ENCODE results near the gene TMEM269.

Gene TMEM269, protein sequence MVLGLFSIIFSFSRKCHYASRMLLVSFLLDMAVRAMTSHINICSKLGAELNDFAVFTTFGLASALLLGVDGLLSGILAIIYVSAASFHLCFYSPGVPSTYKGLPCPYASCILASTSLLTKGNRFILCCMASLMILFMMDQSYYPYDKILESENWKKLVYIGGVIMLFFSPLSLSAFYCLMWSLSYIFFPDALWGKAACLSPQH

DNA sequence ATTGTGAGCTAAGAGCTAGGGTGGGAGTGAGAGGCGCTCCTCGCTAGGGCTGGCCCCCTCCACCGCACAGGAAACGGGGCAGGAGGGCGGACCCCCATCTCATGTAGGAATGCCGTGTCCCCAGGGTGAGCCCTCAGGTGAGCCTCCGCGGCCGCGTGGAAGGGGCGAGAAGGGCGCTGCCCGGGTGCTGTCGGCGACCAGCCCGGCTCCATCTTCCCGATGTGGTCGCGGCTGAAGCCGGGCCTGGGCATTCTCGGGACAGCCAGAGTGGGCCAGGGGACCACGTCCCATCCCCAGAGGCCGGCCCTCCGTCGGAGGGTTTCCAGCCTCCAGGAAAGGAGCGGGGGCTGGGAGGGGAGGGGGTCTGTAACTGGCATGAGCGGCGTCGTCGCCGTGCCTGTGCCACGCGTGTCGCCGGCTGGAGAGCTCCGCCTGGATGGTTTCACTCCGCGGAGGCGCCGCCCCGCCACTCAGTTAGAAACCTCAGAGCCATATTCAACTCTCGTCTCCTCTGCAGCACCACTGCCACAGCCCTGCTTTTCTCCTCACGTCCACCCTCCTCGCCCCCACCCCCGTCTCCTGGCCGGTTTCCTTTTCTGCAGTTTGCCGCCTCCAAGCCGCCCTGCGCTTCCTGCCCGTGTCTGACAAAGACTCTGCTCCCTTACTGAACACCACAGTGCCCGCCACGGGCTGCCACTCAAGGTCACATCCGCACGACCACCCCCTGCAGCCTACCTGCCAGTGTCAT lies at the start of gene TMEM269:
Gene TMEM269 (plus strand): TSS at position 46 of the 748 bp plus-strand sequence. CDS start 4,903 bp downstream, outside the sequence.
- peak in 15 of 51 donors; percentile 2 to 42 (median 19) for DNase-seq

DNA sequence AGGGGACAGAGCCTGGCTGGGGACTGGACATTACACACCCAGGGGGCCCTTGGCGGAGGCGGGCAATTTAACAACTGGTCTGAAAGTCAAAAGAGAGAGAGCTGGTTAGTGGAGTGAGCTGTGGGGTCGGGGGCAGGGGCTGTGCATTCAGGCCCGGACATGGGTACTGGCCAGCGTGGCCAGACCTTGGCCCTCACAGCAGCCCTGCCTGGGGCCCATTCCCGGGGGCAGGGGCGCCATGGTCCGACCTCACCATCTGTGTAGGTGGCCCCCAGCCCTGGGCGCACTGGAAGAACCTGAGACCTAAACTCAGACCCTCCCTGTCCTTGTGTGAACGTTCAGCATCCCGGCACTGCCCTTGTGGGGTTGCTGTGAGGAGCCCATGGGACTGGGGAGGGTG lies 49.7 kb upstream of the TMEM269 start:
- DNase-seq, result no peak

DNA sequence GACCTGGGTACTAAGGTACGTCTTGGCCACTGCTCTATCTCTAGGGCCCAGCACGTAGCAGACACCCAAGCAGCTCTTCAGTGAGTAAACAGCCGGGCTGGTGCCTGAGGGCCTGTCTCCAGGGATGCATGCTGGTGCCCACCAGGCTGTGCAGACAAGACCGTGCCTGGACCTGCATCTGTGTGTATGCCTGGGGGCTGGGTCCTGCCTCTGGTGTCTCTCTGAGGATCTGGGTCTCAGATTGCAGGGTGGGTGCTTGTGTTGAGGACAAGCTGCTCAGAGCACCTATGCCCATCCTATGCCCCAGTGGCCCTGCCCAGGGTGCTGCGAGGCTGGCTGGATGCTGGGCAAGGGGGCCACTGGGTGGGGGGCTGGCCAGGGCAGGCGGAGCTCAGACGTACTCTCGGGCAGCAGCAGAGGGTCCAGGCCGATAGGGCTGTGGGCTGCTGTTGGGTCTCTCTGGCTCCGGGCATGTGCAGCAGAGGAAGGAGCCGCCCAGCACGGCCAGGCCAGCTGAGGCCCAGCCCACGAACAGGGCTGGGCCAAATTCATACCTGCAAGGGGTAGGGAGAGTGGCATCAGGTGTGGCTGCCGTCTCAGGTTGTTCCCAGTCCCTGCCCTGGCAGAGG lies 49.2 kb upstream of the TMEM269 start:
- DNase-seq, result no peak

DNA sequence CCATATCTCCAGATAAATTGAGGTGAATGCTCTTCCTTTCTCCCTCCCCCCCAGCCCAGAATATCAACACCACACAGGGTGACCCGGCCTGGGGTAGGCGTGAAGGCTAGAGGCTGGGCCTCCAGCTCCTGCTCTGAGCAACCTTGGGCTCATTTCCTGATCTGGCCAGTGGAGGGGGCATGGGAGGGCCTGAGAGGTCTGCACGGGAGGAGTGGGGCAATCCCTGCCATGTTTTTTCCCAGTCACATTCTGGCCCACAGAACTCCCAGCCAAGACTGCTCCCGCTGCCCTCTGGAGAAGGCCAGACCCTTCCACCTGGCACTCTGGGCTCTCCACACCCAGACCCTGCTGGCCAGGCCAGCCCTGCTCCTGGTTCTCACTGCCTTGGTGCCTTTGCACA lies 48.6 kb upstream of the TMEM269 start:
- DNase-seq, result no peak

DNA sequence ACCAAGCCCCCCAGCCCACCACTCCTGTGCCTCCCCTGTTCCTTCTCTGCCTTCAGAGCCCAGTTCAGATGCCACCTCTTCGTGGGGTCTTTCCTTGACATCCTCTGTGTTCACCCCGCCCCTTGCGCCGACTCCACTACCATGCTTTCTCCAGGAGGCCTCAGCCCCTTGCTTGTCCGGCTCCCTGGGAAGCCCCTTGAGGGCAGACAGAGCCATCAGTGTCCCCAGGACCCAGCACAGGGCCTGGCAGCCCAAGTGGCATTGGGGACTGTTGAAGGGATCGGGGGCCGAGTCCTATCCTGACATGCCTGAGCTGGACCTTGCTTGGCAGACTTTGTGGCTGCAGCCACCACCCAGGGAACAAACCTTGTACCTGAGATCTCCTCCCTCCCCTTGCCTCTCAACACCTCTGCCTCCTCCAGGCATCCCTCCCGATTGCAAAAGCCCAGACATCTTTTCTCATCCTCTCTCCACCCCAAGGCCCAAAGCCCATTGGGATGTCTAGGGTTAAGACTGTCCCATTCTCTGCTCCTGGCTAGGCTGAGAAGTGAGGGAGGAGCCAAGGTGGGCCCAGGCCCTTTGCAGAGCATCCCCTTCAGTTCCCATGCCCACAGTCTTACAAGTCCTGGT lies 48.1 kb upstream of the TMEM269 start:
- no peak for DNase-seq

DNA sequence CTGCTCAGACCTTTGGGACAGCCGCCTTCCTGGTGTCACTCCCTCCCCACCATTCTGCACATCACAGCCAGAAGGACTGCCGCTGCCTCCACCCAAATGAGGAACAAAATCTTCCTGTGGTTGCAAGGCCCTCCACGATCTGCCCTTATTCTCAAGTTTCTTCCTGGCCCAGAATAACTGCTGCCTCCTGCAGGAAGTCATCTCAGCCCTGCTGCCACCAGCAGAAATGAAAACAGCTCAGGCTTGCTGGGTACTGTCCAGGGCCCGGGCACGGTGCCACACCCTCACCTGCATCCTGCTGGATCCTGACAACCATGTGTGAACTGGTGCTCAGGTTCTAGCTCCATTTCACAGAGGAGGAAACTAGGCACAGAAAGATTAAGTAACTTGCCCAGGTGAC lies 47.5 kb upstream of the TMEM269 start:
- DNase-seq, result peak in 6 of 51 donors; percentile 7 to 29 (median 10)

DNA sequence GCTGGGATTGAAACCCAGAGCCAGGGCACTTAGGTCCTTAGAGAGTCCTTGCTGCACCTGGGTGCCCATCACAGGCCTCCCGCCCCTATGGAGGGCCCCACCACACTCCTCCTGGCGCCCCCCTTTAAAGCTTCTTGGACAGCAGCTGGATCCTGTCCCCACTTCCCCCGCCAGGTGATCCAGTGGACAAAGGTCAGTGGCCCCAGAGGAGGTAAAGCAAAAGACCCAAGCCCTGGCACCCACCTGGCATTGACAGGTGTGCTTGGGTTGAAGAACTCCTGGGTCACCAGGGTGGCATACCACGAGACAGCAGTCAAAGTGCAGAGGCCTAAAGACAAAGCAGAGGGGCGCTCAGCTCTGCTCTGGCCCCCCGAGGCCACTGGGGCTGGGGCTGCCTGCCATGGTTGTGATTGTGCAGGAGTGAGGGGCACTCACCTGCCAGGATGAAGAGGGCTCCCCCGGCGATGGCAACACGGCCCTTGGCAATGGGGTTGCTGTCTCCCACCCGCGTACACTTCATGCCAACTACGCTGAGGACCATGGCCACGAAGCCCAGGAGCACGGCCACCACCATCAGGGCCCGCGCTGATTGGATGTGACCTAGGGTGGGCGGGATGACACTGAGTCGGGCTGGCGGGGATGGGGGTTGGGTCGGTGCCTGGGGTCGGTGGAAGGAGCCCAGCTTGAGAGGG lies 46.7 kb upstream of the TMEM269 start:
- DNase-seq, result no peak

DNA sequence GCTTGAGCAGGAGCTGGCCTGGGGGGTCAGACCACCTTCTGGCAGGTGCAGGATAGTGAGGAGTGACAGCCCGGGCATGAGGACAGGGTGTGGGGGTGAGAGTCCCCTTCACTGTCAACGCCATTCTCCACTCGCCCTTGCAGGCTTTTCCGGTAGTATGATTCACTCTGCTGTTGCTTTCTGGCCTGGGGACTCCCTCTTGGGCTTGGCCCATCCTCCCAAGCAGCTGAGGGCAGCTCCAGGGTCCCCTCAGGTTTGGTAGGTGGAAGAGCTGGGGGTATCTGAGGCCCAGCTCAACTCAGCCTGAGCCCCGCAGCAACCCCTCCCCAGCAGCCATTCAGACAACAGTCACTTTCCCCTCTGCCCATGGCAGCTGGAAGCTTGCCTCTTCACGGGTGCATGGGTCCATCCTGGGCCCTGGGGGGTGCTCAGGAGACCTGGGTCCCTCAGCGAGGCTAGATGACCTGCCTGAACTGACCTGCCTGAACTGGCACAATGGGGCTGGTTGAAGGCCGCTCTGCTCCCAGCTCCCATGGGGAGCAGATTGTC lies 46.0 kb upstream of the TMEM269 start:
- DNase-seq, result no peak

DNA sequence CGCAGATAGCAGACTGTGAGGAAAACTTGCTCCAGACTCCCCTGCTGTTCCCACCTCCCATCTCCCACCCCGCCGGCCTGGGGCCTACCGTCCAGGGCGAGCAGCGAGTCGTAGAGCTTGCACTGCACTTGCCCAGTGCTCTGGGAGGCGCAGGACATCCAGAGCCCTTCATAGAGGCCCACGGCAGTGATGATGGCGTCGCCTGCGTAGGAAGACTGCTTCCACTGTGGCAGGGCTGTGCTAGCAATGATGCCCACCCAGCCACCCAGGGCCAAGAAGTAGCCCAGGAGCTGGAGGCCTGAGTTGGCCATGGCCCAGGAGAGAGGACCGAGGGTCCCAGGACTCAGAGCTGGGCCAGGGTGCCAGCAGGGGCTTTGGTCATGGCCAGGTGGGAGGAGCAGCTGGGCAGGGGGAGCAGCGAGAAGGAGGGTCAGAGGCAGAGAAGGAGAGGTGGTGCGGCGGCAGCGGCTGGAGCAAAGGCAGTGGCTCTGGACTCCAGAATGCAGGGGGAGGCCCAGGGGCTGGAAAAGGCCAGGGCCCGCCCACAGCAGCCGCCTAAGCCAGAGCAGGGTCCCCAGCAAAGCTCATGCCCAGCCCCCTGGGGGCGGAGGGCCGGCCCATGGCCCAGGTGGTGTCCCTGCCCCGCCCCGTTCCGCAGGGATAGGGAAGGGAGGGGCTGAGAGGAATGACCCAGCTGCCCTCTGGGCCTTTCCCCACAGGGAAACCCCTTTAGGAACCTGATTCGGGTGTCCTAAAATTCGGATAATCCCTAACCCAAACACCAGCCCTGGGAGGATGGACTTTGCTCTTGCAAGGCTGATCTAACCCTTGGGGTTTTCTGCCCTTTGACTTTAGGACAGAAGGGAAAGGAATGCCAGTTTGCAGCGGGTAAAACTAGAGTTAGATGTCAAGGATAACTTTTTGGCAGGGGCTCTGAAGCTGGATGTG lies 44.8 kb upstream of the TMEM269 start, which contains the start of gene CLDN19:
Gene CLDN19 (minus strand): TSS at position 484 of the 948 bp plus-strand sequence. CDS start 173 bp downstream, at position 311.
- no peak for DNase-seq

DNA sequence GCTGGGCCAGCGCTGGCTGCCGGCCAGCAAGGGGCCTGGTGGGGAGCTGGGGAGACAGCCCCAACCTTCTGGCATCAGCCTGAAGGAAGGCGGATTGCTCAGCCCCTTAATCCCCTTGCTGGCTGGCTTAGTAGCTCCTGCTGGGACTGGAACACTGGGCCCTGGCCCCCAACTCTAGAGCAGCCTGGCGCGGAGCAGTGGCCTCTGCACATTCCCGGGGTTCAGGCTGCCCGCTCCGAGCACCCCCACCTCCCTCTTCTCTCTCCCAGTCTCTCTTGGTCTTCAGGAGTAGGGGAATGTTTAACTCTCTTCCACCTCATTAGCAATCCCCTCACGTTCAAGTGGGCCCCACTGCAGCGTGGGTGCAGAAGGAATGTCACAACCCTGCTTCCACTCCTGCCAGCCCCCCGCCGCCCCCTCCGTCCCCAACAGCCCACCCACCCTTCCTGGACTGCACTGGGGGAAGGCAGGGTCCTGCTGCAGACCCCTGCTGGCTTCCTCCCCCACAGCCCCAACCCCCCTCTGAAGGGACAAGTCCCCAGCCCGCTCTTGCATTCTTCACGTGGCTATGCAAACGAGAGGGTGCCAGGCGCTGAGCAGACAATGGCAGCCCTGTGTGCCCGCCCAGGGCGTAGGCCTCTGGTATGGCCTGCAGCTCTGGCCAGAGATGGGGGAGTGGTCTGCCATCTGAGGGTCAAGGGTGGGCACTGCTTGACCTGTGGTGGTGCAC lies 43.8 kb upstream of the TMEM269 start:
- peak in 9 of 51 donors; percentile 5 to 44 (median 23) for DNase-seq

DNA sequence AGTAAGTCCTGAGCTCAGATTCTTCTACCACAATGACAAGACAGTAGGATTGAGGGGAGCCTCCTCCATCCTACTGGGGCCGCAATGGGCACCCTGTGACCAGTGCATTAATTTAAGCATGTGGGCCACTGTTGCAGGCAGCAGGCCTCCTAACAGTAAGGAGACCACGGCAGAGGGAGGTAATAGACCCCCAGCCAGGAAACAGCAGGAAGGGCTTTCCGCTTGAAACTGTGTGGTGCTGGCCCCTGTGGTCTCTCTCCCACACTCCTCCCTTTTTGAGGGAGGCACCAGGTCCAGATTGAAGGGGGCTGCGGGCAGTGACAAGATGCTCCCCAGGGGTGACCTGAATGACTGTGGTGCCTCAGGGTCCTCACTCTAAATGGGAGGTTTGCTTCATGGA lies 43.1 kb upstream of the TMEM269 start:
- no peak for DNase-seq

DNA sequence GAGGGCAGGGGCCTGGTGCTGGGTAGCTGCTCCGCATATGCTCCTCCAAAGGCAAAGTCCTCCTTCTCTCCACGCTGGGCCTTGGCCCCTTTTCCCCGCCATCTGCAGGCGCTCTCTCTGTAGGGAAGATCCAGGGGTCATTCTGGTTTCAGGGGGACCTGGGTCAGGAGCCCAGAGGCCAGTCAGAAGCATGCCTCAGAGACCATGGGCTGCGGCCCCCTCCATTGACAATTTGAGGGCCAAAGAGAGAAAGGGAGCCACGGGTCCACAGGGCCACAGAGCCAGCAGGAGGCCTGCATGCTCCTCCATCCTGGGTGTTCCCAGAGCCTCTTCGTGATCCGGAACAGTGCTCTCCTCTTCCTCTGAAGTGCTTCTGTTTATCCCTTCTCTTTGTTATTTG lies 42.6 kb upstream of the TMEM269 start:
- DNase-seq, result no peak

DNA sequence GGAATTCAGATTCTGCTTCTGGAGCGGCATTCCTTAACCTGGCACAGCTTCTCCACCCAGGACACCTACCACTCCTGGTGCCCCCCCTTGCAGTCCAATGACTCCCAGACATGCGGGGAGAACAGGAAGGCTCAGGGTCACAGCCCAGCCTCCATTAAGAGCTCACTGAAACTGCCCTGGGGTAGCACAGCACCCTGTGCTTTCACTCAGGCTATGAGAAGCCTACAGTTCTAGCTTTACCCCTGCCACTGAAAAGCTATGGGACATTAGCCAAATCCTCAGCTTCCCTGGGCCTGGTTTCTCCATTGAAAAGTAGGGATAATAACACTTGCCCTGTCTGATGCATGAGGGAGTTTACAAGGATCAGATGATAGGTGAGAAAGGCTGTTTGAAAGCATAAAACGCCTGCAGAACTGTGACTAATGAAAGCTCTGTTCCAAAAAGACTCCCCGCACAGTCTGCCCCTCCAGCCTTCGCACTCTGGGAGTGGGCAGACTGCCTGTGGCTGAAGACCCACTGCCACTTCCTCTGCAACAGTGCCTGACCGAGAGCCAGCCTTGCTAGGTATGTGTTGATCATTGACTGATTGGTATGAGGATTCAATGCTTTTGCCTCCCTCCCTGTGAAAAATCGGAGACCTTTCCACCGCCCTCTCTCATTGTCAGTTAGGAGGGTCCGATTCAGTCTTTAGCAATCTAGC lies 42.0 kb upstream of the TMEM269 start:
- no peak for DNase-seq

DNA sequence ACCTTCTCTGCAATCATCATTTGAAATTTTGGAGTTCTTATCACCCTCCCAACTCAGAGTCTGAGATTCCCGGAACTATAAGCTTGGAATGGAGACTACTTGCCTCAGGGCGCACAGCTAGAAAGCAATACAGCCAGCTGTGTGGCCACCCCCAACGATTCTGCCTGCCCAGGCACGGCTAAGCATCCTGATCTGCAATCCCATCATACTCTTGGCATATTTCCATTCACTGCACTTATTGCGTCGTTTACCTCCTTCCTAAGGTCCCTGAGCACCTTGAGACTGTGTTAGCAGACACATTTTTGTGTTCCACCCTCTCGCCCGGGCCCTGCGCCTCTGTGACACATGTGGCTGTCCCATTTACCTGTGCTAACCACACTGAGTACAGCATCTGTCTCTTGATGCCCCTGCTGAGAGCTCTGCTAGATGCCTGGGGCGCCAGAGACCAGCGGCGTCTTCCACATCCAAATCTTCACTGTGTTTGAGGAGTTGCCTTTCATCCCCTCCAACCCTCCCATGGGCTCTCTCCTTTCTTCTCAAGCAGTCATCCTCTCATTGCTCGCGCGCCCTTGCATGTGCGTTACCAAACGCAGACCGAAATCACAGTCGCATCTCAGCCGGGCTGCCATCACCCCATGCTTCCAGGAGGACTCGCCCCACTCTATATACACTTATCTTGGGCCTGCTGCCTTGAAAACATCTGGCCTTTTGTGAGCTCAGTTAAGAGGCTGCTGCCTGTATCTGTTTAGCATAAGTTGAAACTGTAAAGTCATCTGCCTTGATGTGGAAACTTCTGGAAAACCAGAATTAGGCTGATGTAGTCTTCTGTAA lies 41.3 kb upstream of the TMEM269 start:
- DNase-seq, result no peak

DNA sequence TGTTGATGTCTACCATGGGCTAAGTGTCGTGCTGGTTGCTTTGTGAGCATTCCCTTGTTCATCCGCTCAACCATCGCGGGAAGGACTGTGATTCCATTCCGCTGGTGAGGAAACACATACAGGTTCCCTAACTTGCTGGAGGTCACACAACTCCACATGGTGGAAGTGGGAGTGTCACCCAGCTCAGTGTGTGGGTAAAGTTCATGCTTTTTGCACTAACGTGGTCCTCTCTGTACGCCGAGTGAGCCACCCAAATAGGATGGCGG lies 40.7 kb upstream of the TMEM269 start:
- no peak for DNase-seq

DNA sequence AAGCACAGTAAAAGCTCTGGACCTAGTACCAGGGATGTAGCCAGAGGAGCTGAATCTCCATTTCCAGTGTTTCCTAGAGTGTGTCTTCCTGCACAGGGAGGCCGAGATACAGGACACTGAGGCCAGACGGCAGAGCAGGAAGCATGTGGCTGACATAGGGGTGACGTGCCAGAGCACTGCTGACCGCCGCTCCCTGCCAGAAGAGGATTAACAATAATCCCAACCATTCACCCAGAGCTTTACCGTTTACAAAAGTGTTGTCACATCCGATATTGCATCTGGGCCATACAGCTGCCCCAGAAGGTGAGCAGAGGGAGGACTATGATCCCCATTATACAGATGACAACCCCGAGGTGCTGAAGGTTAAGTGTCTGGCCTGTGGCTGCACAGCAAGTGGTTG lies 38.9 kb upstream of the TMEM269 start:
- no peak for DNase-seq

DNA sequence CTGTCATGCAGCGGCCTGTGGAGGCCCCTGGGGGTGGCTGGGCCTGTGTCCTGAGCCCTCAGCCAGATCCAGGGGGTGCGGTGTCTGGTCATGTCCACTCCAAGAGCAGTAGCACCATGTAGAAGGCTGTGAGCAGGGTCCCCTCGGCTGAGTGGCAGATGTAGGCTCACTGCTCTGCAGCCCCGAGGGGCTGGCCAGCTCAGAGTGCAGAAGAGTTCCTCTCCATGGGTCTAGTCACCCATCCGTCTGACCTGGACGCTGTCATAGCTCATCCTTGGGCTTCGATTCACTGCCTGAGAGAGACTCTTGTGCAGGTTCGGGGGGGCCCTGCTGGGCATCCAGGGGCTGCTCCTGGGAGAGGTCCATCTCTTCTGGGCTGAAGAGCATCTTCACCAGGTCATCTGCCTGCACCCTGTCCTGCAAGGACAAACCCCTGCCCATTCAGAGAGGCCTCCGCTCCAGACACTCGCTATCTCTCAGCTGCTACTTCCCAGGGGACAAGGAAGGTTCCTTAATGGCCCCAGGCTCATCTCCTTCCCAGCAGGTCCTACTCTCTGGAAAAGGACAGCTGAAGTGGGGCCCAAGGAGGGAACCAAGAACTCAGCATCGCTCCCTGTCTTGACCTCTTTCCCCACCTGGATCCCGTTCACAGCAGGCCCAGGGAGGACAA lies 38.2 kb upstream of the TMEM269 start:
- no peak for DNase-seq
